CD14-positive monocyte (primary cell): ENCODE data around the gene FHOD3. TPM values are rescaled to one million over a fixed set of nuclear protein-coding genes. Genes with fewer than 3 reads are reported as not detected.

ENCODE experiments used
- DNase-seq, 3 donors: peaks; one replicate each; pipeline ENCODE4 v3.0.0-alpha.2; 2011 to 2022
- H2AFZ ChIP-seq: 2 replicates; pipeline ENCODE4 v1.6.0; 2012; ENCODE audit warnings: mild to moderate bottlenecking, low read depth, low read length, inconsistent platforms; ENCODE audit not compliant: insufficient read depth, poor library complexity, severe bottlenecking
- H3K27ac ChIP-seq, 2 donors: 1 replicate in 1 of 2; 2 replicates in 1 of 2; pipeline ENCODE4 v1.5.1; 2012 to 2013; ENCODE audit warnings: low read length in 2 of 2, control low read depth in 1 of 2, inconsistent platforms in 1 of 2, low read depth in 1 of 2, mild to moderate bottlenecking in 1 of 2
- H3K27me3 ChIP-seq, 2 donors: one replicate each; pipeline versions ENCODE4 v1.6.0 to v1.6.1; 2011 to 2013; ENCODE audit warnings: low read length in 2 of 2; ENCODE audit not compliant: control insufficient read depth in 2 of 2, insufficient read depth in 2 of 2
- H3K36me3 ChIP-seq, 2 donors: replicated peaks in 1 of 2; 1 replicate in 1 of 2; 2 replicates in 1 of 2; pipeline versions ENCODE4 v1.5.1 to v1.6.1; 2012 to 2013; ENCODE audit warnings: low read length in 2 of 2, control low read depth in 1 of 2, inconsistent platforms in 1 of 2, mild to moderate bottlenecking in 1 of 2; ENCODE audit not compliant: insufficient read depth in 2 of 2, control insufficient read depth in 1 of 2
- H3K4me1 ChIP-seq, 2 donors: 1 replicate in 1 of 2; 2 replicates in 1 of 2; pipeline versions ENCODE4 v1.5.1 to v1.6.1; 2012 to 2013; ENCODE audit warnings: low read length in 2 of 2, control low read depth in 1 of 2, inconsistent platforms in 1 of 2, mild to moderate bottlenecking in 1 of 2, moderate library complexity in 1 of 2; ENCODE audit not compliant: insufficient read depth in 2 of 2, control insufficient read depth in 1 of 2
- H3K4me2 ChIP-seq: replicated peaks from 2 replicates; pipeline ENCODE3; 2012; ENCODE audit warnings: low read length, moderate library complexity, mild to moderate bottlenecking; ENCODE audit not compliant: poor library complexity, severe bottlenecking; ENCODE audit errors: extremely low read depth
- H3K4me3 ChIP-seq, 3 experiments: fragments of 200-600 bp in 1 of 3; sonication (generic) in 1 of 3; replicated peaks in 1 of 3; 1 replicate in 2 of 3; 2 replicates in 1 of 3; pipeline ENCODE4 v1.5.1; 2011 to 2013; ENCODE audit warnings: low read length in 3 of 3, mild to moderate bottlenecking in 3 of 3, control low read depth in 2 of 3, low read depth in 2 of 3, inconsistent platforms in 1 of 3, moderate library complexity in 1 of 3
- H3K79me2 ChIP-seq: 2 replicates; pipeline ENCODE4 v1.6.0; 2012; ENCODE audit warnings: mild to moderate bottlenecking, control low read depth, inconsistent platforms, low read length, moderate library complexity; ENCODE audit not compliant: insufficient read depth
- H3K9ac ChIP-seq: 2 replicates; pipeline ENCODE4 v1.6.0; 2017; ENCODE audit warnings: low read length, mild to moderate bottlenecking; ENCODE audit not compliant: insufficient read depth, poor library complexity, severe bottlenecking
- H3K9me3 ChIP-seq, 2 donors: replicated peaks in 1 of 2; 1 replicate in 1 of 2; 2 replicates in 1 of 2; pipeline versions ENCODE4 v1.5.1 to v1.6.1; 2012 to 2013; ENCODE audit warnings: low read length in 2 of 2, control low read depth in 1 of 2; ENCODE audit not compliant: control insufficient read depth in 1 of 2, insufficient read depth in 1 of 2
- H4K20me1 ChIP-seq: 2 replicates; pipeline ENCODE4 v1.6.0; 2012; ENCODE audit warnings: mild to moderate bottlenecking, low read length, control low read depth, moderate library complexity; ENCODE audit not compliant: insufficient read depth
- H3K27ac Mint-ChIP-seq, 7 donors: one replicate each; pipeline ENCODE4 v1.8.0; 2020; ENCODE audit warnings: mild to moderate bottlenecking in 7 of 7, mixed read lengths in 7 of 7, moderate library complexity in 6 of 7, inconsistent platforms in 2 of 7
- H3K27me3 Mint-ChIP-seq, 3 donors: one replicate each; pipeline ENCODE4 v1.8.0; 2021 to 2022; ENCODE audit warnings: low read depth in 3 of 3, mild to moderate bottlenecking in 3 of 3, mixed read lengths in 3 of 3, moderate library complexity in 3 of 3, inconsistent platforms in 1 of 3
- H3K36me3 Mint-ChIP-seq, 2 donors: one replicate each; pipeline ENCODE4 v1.8.0; 2020; ENCODE audit warnings: mixed read lengths in 2 of 2, inconsistent platforms in 1 of 2, mild to moderate bottlenecking in 1 of 2
- H3K4me1 Mint-ChIP-seq: one replicate; pipeline ENCODE4 v1.8.0; 2020; ENCODE audit warnings: mild to moderate bottlenecking, mixed read lengths
- H3K4me3 Mint-ChIP-seq, 2 donors: one replicate each; pipeline ENCODE4 v1.8.0; 2020; ENCODE audit warnings: mild to moderate bottlenecking in 2 of 2, mixed read lengths in 2 of 2, moderate library complexity in 1 of 2
- H3K9me3 Mint-ChIP-seq, 7 donors: one replicate each; pipeline ENCODE4 v1.8.0; 2020 to 2022; ENCODE audit warnings: mixed read lengths in 7 of 7, mild to moderate bottlenecking in 6 of 7, moderate library complexity in 6 of 7, inconsistent platforms in 2 of 7
- WGBS: methylation state at CpG from one replicate; pipeline ENCODE4 v1.1.5; 2013; ENCODE audit warnings: missing lambda C conversion rate; ENCODE audit not compliant: insufficient coverage; 5-methylcytosine and 5-hydroxymethylcytosine counted together
- intact Hi-C, 2 donors: fragments of 100-400 bp; cut with micrococcal nuclease; formaldehyde crosslinking; loops; one replicate each; pipeline versions ENCODE4 v1.15.0 to v1.15.1; 2023
- polyA plus RNA-seq, 3 donors: library from polyadenylated mRNA; depleted of rRNA in 1 of 3; unstranded in 2 of 3; stranded (reverse) in 1 of 3; fragments of 300-500 nt in 2 of 3; fragments of >200 nt in 1 of 3; fragmentation: Illumina TruSeq in 2 of 3; gene quantifications; 1 replicate in 2 of 3; 2 replicates in 1 of 3; pipeline ENCODE4 v1.2.3, GENCODE V29; 2012 to 2021
- TF ChIP-seq, protein P1 (sequence below): fragments of 200-600 bp; IDR thresholded peaks from one replicate; pipeline ENCODE4 v1.8.0; 2022; ENCODE audit warnings: antibody characterized with exemption, mild to moderate bottlenecking

Gene FHOD3
- polyA plus RNA-seq, 3 donors = not detected

DNA sequence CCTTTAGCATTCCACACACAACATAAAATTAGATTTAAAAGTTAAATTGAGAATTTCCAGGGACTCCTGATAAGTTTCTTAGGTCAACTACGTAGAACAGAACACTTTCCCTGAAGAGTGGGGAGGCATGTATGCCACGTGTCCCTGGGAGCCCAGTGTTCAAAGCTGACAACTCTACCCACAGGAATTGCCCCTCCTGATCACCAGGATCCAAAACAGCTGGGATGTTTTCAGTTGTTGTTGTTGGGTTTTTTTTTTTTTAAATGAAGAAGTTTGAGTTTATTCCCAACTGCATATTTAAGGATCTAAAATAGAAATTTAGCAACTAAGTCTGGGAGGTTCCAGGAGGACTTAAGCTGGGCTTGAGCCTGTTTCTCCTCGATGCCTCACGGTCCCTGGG, 430.8 kb downstream of the FHOD3 start:
- H3K27ac Mint-ChIP-seq = no peak overlapping the region
- intact Hi-C loops = no loop called here

DNA sequence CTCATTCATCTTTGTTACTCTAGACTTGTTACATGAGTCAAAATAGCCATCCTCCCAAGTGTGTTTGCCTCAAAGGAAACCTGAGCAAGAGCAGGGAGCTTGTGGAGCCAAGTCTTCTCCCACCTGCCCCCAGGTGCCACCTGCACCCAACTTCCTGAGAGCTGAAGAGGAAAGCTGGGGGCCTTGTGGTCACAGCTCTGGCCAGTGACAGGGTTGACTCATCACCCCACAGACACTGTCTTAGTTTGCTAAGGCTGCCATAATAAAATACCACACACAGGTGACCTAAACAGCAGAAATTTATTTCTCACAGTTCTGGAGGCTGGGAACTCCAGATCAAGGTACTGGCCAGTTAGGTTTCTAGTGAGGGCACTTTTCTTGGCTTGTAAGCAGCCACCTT, 431.7 kb downstream of the FHOD3 start:
- H3K9me3 ChIP-seq = peaks cover 14 to 17% of the 10 kb centered on the region in 2 donors
- Mint-ChIP-seq H3K4me1 (no peaks in the 10 kb centered on the region), H3K36me3 (no peaks in the 10 kb centered on the region), H3K4me3 (no peak overlapping the region), H3K27me3 (peaks cover 2 to 4% (median 3%) of the 10 kb centered on the region in 3 donors), H3K9me3 (peaks cover 7 to 17% (median 11%) of the 10 kb centered on the region in 7 donors), H3K27ac (no peak overlapping the region)
- H2AFZ ChIP-seq = no peak overlapping the region
- TF ChIP-seq, protein P1, sequence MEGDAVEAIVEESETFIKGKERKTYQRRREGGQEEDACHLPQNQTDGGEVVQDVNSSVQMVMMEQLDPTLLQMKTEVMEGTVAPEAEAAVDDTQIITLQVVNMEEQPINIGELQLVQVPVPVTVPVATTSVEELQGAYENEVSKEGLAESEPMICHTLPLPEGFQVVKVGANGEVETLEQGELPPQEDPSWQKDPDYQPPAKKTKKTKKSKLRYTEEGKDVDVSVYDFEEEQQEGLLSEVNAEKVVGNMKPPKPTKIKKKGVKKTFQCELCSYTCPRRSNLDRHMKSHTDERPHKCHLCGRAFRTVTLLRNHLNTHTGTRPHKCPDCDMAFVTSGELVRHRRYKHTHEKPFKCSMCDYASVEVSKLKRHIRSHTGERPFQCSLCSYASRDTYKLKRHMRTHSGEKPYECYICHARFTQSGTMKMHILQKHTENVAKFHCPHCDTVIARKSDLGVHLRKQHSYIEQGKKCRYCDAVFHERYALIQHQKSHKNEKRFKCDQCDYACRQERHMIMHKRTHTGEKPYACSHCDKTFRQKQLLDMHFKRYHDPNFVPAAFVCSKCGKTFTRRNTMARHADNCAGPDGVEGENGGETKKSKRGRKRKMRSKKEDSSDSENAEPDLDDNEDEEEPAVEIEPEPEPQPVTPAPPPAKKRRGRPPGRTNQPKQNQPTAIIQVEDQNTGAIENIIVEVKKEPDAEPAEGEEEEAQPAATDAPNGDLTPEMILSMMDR = no peak
- no peaks in the 10 kb centered on the region for H4K20me1 ChIP-seq
- H3K9ac ChIP-seq = no peak overlapping the region
- intact Hi-C loops = no loop called here
- no peaks in the 10 kb centered on the region for H3K79me2 ChIP-seq
- no peaks in the 10 kb centered on the region for H3K36me3 ChIP-seq
- H3K4me1 ChIP-seq = no peaks in the 10 kb centered on the region
- H3K4me2 ChIP-seq = no peak overlapping the region
- DNase-seq = no peak
- no peaks in the 10 kb centered on the region for H3K27me3 ChIP-seq
- H3K27ac ChIP-seq = no peak overlapping the region
- H3K4me3 ChIP-seq = no peak overlapping the region

More for the DNA sequence above, 430.8 kb downstream of the FHOD3 start:
- peaks cover 6 to 17% (median 10%) of the 10 kb centered on the region in 7 donors for H3K9me3 Mint-ChIP-seq
- no peak overlapping the region for H3K4me2 ChIP-seq
- H3K36me3 ChIP-seq = no peaks in the 10 kb centered on the region
- no peaks in the 10 kb centered on the region for H3K36me3 Mint-ChIP-seq
- no peaks in the 10 kb centered on the region for H3K27me3 ChIP-seq
- H3K9me3 ChIP-seq = peaks cover 14 to 17% of the 10 kb centered on the region in 2 donors
- no peak overlapping the region for H3K27ac ChIP-seq
- H3K27me3 Mint-ChIP-seq = peaks cover 3 to 4% (median 3%) of the 10 kb centered on the region in 3 donors
- TF ChIP-seq, protein P1 = no peak
- no peak for DNase-seq
- no peaks in the 10 kb centered on the region for H3K79me2 ChIP-seq
- H2AFZ ChIP-seq = no peak overlapping the region
- no peaks in the 10 kb centered on the region for H4K20me1 ChIP-seq
- H3K4me3 ChIP-seq = no peak overlapping the region
- no peaks in the 10 kb centered on the region for H3K4me1 ChIP-seq
- H3K9ac ChIP-seq = no peak overlapping the region
- no peaks in the 10 kb centered on the region for H3K4me1 Mint-ChIP-seq
- WGBS = 94% methylated on average over 2 of the region's 4 CpGs
- H3K4me3 Mint-ChIP-seq = no peak overlapping the region
